ENCODE results near the gene SMIM35. TPM values are rescaled to one million over a fixed set of nuclear protein-coding genes. Genes with fewer than 3 reads are reported as not detected.

SMIM35 gene
- total and polyA plus RNA-seq, 2 of the 13 experiments (the other 11 are each of a cell fraction or from before 2014, with no cell fraction given): not detected

DNA sequence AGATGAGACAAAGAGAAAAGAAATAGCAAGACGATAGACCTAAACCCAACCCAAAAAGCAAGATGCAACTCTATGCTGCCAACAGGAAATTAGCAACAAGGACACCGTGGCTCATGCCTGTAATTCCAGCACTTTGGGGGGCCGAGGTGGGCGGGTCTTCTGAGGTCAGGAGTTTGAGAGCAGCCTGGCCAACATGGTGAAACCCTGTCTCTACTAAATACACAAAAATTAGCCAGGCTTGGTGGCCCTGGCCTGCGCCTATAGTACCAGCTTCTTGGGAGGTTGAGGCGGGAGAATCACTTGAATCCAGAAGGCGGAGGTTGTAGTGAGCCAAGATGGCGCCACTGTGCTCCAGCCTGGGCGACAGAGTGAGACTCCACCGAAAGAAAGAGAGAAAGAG lies 124.9 kb downstream of the SMIM35 start (continued):
- TF ChIP-seq ATF7 (IDR thresholded peaks at IDR 0.05) (no peak), ATF7 (CRISPR knock-in tag; IDR thresholded peaks at IDR 0.05) (no peak), ZNF326 (CRISPR knock-in tag; IDR thresholded peaks at IDR 0.05; ENCODE audit: borderline replicate concordance) (no peak), RAD51 (IDR thresholded peaks at IDR 0.05; ENCODE audit: borderline replicate concordance) (no peak), SALL2 (CRISPR knock-in tag; IDR thresholded peaks at IDR 0.05) (no peak), ZNF331 (CRISPR knock-in tag; IDR thresholded peaks at IDR 0.05) (no peak), SIN3A (IDR thresholded peaks at IDR 0.05; ENCODE audit: borderline replicate concordance, low read depth, low read length) (no peak)

DNA sequence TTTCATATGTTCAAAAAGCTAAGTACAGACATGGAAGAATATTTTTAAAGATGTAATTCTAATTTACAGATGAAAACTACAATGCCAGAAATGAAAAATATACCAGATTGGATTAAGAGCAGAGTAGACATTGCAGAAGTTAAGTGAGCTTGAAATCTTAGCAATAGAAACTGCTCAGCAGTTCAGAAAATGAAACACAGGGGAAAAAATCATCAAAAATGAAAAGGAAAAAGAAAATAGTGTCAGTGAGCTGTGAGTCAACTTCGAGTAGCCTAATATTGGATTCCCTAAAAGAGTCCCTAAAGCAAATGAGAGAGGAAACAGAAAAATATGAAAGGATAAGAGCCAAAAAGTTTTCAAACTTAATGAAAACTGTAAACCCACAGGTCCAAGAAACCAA lies 126.4 kb downstream of the SMIM35 start:
- H3K27ac ChIP-seq (ENCODE audit: extremely low read length, insufficient read depth, low read length): no peak overlapping the region
- ATAC-seq (no peak), DNase-seq (ENCODE audit: low spot score) (no peak), FAIRE-seq (no peak)
- no peaks in the 10 kb centered on the region for H3K27me3 ChIP-seq (ENCODE audit: control insufficient read depth in 1 of 2, insufficient read depth in 2 of 2, low read length in 2 of 2)
- POLR2A ChIA-PET: no interaction called here
- no peak overlapping the region for H2AFZ ChIP-seq (ENCODE audit: low read length)
- TF ChIP-seq DNMT1 (CRISPR knock-in tag; IDR thresholded peaks at IDR 0.05): no peak
- TF ChIP-seq ZSCAN21 (CRISPR knock-in tag; IDR thresholded peaks at IDR 0.05; ENCODE audit: borderline replicate concordance): no peak
- no peak overlapping the region for H3K4me3 ChIP-seq (replicated peaks in 1 of 3; ENCODE audit: insufficient read depth in 1 of 3, low read depth in 2 of 3, low read length in 3 of 3)
- no peaks in the 10 kb centered on the region for H3K9me3 ChIP-seq (ENCODE audit: low read length)
- 0% methylated on average over 1 of the region's 1 CpG for WGBS (ENCODE audit: low lambda C conversion rate)
- H3K36me3 ChIP-seq (replicated peaks in 1 of 2; ENCODE audit: control insufficient read depth in 1 of 2, insufficient read depth in 2 of 2, low read length in 2 of 2): no peaks in the 10 kb centered on the region
- H4K20me1 ChIP-seq (ENCODE audit: insufficient read depth, low read length): no peaks in the 10 kb centered on the region
- in situ Hi-C loops (cut with HindIII; ENCODE audit: extremely low pct_ligation_motif_present, low pct_unique_long_range_greater_than_20kb) (no loop called here), intact Hi-C loops (cut with micrococcal nuclease; ENCODE audit: unreplicated experiment) (no loop called here)
- no peaks in the 10 kb centered on the region for H3K79me2 ChIP-seq (ENCODE audit: insufficient read depth, low read length)
- CTCF ChIA-PET (ENCODE audit: low intra/inter-chr PET ratio, low total read pairs): no interaction called here
- H3K4me1 ChIP-seq (ENCODE audit: insufficient read depth, low read length): no peaks in the 10 kb centered on the region
- H3K4me2 ChIP-seq (ENCODE audit: low read depth, low read length): no peak overlapping the region
- H3K9ac ChIP-seq (ENCODE audit: insufficient read depth, low read depth, low read length): no peak overlapping the region
- BruUV-seq (replicated peaks): no TSS peak
